Measurements from ENCODE around the gene RNPS1.
A peak's percentile ranks its signal among the peaks of the same experiment; 100 is the strongest.

RNPS1 gene

GRCh38 chr16:2282262-2282661 lies 14.3 kb upstream of the RNPS1 start:
- no peak for TF ChIP-seq ZFX (IDR thresholded peaks at IDR 0.05; ENCODE audit: borderline replicate concordance)
- TF ChIP-seq, protein P1, sequence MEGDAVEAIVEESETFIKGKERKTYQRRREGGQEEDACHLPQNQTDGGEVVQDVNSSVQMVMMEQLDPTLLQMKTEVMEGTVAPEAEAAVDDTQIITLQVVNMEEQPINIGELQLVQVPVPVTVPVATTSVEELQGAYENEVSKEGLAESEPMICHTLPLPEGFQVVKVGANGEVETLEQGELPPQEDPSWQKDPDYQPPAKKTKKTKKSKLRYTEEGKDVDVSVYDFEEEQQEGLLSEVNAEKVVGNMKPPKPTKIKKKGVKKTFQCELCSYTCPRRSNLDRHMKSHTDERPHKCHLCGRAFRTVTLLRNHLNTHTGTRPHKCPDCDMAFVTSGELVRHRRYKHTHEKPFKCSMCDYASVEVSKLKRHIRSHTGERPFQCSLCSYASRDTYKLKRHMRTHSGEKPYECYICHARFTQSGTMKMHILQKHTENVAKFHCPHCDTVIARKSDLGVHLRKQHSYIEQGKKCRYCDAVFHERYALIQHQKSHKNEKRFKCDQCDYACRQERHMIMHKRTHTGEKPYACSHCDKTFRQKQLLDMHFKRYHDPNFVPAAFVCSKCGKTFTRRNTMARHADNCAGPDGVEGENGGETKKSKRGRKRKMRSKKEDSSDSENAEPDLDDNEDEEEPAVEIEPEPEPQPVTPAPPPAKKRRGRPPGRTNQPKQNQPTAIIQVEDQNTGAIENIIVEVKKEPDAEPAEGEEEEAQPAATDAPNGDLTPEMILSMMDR (IDR thresholded peaks at IDR 0.05) = no peak
- no peak overlapping the region for H3K27ac ChIP-seq

GRCh38 chr16:2280981-2281542 lies 13.1 kb upstream of the RNPS1 start:
- no peak overlapping the region for H3K27ac ChIP-seq
- TF ChIP-seq, protein P1 (IDR thresholded peaks at IDR 0.05) = no peak
- no peak for TF ChIP-seq ZFX (IDR thresholded peaks at IDR 0.05; ENCODE audit: borderline replicate concordance)

DNA sequence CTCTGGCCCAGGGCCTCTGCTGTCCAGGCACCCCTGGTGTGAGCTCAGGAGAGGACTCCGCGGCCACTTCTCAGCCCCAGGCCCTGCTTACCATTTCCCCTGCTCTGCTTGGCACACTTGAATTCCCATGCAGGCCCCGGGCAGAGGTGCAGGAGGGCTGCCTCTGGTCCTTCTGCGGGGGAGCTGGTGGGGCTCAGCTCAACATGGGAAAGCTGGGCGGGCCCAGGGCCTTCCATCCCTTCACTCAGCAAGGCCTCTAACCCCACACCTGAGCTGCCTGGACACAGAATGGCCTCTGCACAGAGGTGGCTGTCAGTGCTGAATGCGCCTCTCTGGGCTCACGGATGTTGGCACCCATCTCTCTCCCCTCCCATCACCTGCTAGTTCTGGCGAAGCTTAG lies 12.5 kb upstream of the RNPS1 start:
- H3K27ac ChIP-seq = no peak overlapping the region
- TF ChIP-seq, protein P1 (IDR thresholded peaks at IDR 0.05) = no peak
- TF ChIP-seq ZFX (IDR thresholded peaks at IDR 0.05; ENCODE audit: borderline replicate concordance) = no peak

DNA sequence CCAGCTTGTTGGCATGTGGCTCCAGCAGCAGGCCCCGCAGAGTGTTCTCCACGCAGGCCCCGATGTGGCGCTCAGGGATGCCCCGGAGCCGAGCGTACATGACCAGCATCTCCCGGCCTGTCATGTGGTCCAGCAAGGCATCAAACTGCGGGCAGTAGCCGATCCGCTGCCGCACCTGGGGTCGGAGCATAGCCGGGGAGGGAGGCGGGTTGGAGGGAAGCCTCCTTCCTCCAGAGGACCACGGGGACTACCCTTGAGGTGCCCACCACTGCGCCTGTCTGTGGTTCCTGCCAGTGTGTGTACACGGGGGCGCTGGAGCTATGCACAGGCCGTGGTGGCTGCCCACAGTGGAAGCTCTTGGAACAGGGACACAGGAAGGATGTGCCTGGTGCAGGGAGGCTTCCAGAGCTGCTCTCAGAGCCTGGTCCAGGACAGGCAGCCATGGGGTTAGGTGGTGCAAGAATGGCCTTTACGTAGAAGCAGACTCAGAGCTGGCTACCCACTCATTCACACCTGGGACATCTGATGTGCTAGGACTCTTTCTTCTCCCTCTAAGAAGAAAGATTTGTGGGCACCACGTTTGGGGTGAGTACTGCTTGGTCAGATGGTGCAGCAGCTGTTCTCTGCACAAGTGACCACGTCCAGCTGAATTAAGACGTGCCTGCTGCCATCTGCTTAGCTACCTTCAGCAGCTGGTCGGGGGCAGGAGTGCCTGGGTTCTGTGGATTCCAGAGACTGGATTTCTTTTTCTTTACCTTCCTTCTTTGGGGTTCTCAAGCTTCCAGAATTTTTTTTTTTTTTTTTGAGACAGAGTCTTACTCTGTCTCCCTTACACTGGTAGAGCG lies 11.3 kb upstream of the RNPS1 start:
- H3K27ac ChIP-seq = no peak overlapping the region
- no peak for TF ChIP-seq ZFX (IDR thresholded peaks at IDR 0.05; ENCODE audit: borderline replicate concordance)
- TF ChIP-seq, protein P1 (IDR thresholded peaks at IDR 0.05) = no peak

DNA sequence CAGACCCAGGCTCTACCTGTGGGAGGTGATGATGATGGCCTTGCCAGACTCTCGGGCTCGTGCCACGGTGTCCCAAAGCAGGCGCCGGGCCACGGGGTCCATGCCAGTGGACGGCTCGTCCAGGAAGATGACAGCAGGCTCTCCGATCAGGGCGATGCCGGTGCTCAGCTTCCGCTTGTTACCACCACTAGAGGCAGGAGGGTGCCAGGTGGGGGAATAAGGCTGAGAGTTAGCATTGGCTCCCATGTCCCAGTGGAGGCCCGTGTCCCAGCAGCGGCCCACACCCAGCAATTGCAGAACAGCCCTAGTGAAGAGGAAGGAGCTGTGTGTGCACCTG lies 10.3 kb upstream of the RNPS1 start:
- no peak overlapping the region for H3K27ac ChIP-seq
- TF ChIP-seq, protein P1 (IDR thresholded peaks at IDR 0.05) = 0 out of 2 replicates have a peak, but pooled peaks have one; percentile 5
- no peak for TF ChIP-seq ZFX (IDR thresholded peaks at IDR 0.05; ENCODE audit: borderline replicate concordance)

DNA sequence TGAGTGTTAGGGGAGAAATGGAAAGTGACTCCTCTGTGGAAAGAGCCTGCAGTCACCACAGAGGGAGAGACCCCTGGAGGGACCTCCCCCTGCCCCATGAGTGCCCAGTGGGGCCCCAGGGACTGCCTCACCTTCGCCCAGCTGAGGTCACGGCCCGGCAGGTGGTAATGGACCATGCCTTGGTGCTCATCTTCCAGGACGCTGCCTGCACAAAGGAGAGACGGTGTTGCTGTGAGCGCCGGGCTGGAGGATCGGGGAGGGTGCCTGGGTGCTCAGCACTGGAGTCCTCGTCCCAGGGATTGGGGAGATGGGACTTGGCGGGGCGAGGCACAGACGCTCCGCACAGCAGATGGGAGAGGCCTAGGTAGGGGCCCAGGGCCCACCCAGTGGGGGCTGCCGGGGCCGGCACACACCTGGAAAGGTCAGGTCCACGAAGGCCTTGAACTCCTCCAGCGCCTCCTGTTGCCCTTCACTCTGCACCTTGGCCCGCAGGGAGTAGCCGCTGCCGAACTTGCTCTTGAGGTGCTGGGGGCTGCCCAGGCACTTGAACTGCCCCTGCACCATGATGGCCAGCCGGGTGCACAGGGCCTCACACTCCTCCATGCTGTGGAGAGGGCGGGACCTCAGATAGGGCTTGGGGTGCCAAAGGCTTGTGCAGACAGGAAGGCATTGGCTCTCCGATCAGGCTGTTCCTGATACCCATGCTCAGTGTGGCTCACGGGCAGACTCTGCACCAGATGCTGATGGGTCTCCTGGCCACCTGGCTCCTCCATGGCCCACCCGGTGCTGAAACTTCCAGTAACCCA lies 9.7 kb upstream of the RNPS1 start:
- TF ChIP-seq, protein P1 (IDR thresholded peaks at IDR 0.05) = no peak
- H3K27ac ChIP-seq = no peak overlapping the region

All from 22Rv1 (cell line).